Measurements from ENCODE around the gene GNB1L. TPM values are rescaled to one million over a fixed set of nuclear protein-coding genes. Genes with fewer than 3 reads are reported as not detected.
A peak's percentile ranks its signal among the peaks of the same experiment; 100 is the strongest.

The GNB1L gene
- total and polyA plus RNA-seq, 9 of the 15 experiments (the other 6 are each of a cell fraction or from before 2014, with no cell fraction given): 0.56 to 50.5 (median 10.2) TPM

DNA sequence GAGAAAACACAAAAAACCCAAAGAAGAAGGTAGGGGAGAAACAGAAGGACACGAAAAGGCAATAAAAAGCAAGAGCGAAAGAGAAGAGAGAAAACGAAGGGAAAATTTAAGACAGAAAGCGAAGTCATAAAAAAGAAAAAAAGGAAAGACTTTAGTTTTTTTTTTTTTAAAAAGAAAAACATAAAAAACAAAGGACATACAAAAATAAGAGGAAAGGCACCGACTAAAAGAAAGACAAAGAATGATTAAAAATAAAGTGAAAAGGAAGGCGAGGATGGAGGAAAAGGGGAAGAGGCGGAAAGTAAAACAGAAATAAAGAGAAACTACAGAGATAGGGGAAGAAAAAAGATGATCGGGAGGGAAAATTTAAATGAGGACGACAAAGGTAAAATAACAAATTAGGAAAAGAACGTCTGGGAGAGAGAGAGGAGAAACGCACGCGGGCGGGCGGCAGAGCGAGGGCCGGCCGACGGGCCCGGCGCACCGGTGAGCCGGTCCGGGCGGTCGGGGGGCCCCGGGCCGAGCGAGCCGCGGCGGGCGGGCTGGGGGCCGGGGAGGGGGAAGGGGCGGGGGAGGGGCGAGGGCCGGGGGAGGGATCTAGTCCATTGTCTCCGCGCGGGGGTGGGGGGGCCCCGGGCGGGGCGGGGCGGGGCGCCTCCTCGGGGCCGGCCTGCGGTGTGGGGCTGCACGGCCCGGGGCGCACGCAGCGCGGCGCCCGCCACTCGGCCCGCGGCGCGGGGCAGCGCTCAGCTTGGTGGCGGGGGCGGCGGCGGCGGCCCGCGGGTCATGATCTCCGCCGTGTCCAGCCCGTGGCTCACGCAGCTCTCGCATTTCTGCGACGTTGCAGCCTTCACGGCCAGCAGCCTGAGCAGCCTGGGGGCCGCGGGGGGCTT lies 94.4 kb downstream of the GNB1L start, which contains the start of gene TBX1 (continued):
- TF ChIP-seq, protein P1, sequence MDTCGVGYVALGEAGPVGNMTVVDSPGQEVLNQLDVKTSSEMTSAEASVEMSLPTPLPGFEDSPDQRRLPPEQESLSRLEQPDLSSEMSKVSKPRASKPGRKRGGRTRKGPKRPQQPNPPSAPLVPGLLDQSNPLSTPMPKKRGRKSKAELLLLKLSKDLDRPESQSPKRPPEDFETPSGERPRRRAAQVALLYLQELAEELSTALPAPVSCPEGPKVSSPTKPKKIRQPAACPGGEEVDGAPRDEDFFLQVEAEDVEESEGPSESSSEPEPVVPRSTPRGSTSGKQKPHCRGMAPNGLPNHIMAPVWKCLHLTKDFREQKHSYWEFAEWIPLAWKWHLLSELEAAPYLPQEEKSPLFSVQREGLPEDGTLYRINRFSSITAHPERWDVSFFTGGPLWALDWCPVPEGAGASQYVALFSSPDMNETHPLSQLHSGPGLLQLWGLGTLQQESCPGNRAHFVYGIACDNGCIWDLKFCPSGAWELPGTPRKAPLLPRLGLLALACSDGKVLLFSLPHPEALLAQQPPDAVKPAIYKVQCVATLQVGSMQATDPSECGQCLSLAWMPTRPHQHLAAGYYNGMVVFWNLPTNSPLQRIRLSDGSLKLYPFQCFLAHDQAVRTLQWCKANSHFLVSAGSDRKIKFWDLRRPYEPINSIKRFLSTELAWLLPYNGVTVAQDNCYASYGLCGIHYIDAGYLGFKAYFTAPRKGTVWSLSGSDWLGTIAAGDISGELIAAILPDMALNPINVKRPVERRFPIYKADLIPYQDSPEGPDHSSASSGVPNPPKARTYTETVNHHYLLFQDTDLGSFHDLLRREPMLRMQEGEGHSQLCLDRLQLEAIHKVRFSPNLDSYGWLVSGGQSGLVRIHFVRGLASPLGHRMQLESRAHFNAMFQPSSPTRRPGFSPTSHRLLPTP (IDR thresholded peaks at IDR 0.05; ENCODE audit: borderline replicate concordance, extremely low read depth, insufficient read length): no peak
- TF ChIP-seq ZBTB26 (CRISPR knock-in tag; IDR thresholded peaks at IDR 0.05): peak; percentile 76
- TF ChIP-seq, protein P2, sequence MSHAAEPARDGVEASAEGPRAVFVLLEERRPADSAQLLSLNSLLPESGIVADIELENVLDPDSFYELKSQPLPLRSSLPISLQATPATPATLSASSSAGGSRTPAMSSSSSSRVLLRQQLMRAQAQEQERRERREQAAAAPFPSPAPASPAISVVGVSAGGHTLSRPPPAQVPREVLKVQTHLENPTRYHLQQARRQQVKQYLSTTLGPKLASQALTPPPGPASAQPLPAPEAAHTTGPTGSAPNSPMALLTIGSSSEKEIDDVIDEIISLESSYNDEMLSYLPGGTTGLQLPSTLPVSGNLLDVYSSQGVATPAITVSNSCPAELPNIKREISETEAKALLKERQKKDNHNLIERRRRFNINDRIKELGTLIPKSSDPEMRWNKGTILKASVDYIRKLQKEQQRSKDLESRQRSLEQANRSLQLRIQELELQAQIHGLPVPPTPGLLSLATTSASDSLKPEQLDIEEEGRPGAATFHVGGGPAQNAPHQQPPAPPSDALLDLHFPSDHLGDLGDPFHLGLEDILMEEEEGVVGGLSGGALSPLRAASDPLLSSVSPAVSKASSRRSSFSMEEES (CRISPR knock-in tag; IDR thresholded peaks at IDR 0.05): no peak
- no peak for TF ChIP-seq POLR2H (tag; IDR thresholded peaks at IDR 0.05; ENCODE audit: low read depth)
- TF ChIP-seq SUPT5H (IDR thresholded peaks at IDR 0.05): peak; percentile 49; the same call in 1 of the 2 replicates
- TF ChIP-seq PHB (CRISPR knock-in tag; IDR thresholded peaks at IDR 0.05): no peak
- peak; percentile 10 for TF ChIP-seq TAF1 (IDR thresholded peaks at IDR 0.05; ENCODE audit: control insufficient read depth, extremely low read depth, insufficient read depth, low read length, severe bottlenecking)
- peak; percentile 49 for TF ChIP-seq NFIC (IDR thresholded peaks at IDR 0.05)
- TF ChIP-seq, protein P3, sequence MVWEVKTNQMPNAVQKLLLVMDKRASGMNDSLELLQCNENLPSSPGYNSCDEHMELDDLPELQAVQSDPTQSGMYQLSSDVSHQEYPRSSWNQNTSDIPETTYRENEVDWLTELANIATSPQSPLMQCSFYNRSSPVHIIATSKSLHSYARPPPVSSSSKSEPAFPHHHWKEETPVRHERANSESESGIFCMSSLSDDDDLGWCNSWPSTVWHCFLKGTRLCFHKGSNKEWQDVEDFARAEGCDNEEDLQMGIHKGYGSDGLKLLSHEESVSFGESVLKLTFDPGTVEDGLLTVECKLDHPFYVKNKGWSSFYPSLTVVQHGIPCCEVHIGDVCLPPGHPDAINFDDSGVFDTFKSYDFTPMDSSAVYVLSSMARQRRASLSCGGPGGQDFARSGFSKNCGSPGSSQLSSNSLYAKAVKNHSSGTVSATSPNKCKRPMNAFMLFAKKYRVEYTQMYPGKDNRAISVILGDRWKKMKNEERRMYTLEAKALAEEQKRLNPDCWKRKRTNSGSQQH (CRISPR knock-in tag; IDR thresholded peaks at IDR 0.05): peak; percentile 72
- TF ChIP-seq, protein P4, sequence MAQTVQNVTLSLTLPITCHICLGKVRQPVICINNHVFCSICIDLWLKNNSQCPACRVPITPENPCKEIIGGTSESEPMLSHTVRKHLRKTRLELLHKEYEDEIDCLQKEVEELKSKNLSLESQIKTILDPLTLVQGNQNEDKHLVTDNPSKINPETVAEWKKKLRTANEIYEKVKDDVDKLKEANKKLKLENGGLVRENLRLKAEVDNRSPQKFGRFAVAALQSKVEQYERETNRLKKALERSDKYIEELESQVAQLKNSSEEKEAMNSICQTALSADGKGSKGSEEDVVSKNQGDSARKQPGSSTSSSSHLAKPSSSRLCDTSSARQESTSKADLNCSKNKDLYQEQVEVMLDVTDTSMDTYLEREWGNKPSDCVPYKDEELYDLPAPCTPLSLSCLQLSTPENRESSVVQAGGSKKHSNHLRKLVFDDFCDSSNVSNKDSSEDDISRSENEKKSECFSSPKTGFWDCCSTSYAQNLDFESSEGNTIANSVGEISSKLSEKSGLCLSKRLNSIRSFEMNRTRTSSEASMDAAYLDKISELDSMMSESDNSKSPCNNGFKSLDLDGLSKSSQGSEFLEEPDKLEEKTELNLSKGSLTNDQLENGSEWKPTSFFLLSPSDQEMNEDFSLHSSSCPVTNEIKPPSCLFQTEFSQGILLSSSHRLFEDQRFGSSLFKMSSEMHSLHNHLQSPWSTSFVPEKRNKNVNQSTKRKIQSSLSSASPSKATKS (CRISPR knock-in tag; IDR thresholded peaks at IDR 0.05): no peak
- TF ChIP-seq AFF1 (IDR thresholded peaks at IDR 0.05; ENCODE audit: low read depth in 1 of 2, partially characterized antibody in 2 of 2): peak in 1 of 2 experiments; percentile 75
